ENCODE measurements around the gene BRD1. TPM values are rescaled to one million over a fixed set of nuclear protein-coding genes. Genes with fewer than 3 reads are reported as not detected.

The BRD1 gene
- total RNA-seq, 1 experiment from 2014 or later = 31.3 TPM

DNA sequence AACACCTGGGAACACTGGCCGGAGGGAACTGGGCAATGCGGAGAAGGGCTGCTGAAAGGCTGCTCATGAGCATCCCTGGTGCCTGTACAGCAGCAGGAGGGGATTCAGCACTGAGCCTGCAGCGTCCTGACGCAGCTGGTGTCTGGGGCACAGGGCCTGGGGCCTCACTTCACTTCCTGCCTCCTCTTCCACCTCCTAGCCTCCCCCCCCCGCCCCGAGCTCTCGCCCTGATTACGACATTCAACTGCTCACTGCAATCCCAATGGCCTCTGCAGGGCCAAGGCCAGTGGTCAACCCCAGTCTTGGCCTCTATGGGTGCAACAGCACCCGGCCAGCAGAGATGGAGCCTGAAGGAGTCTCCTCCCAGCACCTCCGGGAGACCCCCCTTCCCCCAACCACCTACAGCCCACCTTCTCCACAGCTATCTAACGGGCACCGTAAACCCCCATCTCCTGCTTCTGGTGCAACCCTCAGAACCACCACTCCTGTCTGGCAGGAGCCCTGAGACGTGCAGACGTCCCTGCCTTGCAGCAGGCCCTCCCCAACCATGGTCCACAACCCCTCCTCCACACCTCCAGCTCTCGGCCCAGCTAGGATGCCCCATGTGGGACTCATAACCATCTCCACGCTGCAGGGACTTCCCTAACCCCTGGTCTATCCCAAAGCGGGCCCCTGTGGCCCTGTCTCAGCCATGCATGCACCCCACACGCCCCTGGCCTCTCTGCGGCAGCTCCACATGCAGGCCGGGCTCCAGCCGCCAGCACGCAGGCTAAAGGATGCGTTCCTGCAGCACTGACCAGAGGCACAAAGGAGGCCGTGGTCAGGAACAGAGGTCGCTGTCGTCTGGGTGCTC lies 38.2 kb downstream of the BRD1 start:
- Histone ChIP-seq H3K4me1 (ENCODE audit: control insufficient read depth in 1 of 2, insufficient read depth in 2 of 2, low read length in 2 of 2) (no peaks in the 10 kb centered on the region), H3K79me2 (ENCODE audit: insufficient read depth, low read length) (peaks cover 80% of the 10 kb centered on the region), H3K4me3 (replicated peaks in 1 of 2; ENCODE audit: low read depth in 1 of 2, low read length in 2 of 2) (no peak overlapping the region), H3K27me3 (ENCODE audit: insufficient read depth, low read length) (no peaks in the 10 kb centered on the region), H3K9ac (ENCODE audit: low read length) (no peak overlapping the region), H3K4me2 (ENCODE audit: low read length) (no peak overlapping the region), H4K20me1 (ENCODE audit: insufficient read depth) (no peaks in the 10 kb centered on the region), H3K9me2 (ENCODE audit: insufficient read depth) (no peaks in the 10 kb centered on the region), H3K9me3 (ENCODE audit: control insufficient read depth in 1 of 2, insufficient read depth in 1 of 2, low read depth in 1 of 2, low read length in 2 of 2) (no peaks in the 10 kb centered on the region), H2AFZ (ENCODE audit: low read depth, low read length, poor library complexity, severe bottlenecking) (no peak overlapping the region), H3K27ac (ENCODE audit: low read depth, low read length) (no peak overlapping the region), H3K36me3 (ENCODE audit: control insufficient read depth in 1 of 2, insufficient read depth in 2 of 2, low read length in 2 of 2) (peaks cover 33 to 42% of the 10 kb centered on the region in 2 experiments)
- ChIA-PET POLR2A (no interaction called here), CTCF (no interaction called here), RAD21 (ENCODE audit: low non-redundant PET in 1 of 2, low total read pairs in 2 of 2, uncharacterized antibody in 2 of 2, unreplicated experiment in 2 of 2) (no interaction called here)
- DNase-seq (ENCODE audit: low read depth, low spot score) (no peak), ATAC-seq (no peak)
- intact Hi-C loops (cut with micrococcal nuclease) = no loop called here
- TF ChIP-seq, protein P1, sequence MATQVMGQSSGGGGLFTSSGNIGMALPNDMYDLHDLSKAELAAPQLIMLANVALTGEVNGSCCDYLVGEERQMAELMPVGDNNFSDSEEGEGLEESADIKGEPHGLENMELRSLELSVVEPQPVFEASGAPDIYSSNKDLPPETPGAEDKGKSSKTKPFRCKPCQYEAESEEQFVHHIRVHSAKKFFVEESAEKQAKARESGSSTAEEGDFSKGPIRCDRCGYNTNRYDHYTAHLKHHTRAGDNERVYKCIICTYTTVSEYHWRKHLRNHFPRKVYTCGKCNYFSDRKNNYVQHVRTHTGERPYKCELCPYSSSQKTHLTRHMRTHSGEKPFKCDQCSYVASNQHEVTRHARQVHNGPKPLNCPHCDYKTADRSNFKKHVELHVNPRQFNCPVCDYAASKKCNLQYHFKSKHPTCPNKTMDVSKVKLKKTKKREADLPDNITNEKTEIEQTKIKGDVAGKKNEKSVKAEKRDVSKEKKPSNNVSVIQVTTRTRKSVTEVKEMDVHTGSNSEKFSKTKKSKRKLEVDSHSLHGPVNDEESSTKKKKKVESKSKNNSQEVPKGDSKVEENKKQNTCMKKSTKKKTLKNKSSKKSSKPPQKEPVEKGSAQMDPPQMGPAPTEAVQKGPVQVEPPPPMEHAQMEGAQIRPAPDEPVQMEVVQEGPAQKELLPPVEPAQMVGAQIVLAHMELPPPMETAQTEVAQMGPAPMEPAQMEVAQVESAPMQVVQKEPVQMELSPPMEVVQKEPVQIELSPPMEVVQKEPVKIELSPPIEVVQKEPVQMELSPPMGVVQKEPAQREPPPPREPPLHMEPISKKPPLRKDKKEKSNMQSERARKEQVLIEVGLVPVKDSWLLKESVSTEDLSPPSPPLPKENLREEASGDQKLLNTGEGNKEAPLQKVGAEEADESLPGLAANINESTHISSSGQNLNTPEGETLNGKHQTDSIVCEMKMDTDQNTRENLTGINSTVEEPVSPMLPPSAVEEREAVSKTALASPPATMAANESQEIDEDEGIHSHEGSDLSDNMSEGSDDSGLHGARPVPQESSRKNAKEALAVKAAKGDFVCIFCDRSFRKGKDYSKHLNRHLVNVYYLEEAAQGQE (IDR thresholded peaks at IDR 0.05; ENCODE audit: low read depth) = no peak
- TF ChIP-seq POLR2A (IDR thresholded peaks at IDR 0.05; ENCODE audit: borderline replicate concordance, extremely low read depth, insufficient read depth, insufficient read length) = no peak
- BruUV-seq (replicated peaks) = no TSS peak

GRCh38 chr22:49788504-49788903 lies 39.2 kb downstream of the BRD1 start:
- TF ChIP-seq, protein P2, sequence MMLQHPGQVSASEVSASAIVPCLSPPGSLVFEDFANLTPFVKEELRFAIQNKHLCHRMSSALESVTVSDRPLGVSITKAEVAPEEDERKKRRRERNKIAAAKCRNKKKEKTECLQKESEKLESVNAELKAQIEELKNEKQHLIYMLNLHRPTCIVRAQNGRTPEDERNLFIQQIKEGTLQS (IDR thresholded peaks at IDR 0.05) = no peak
- TF ChIP-seq, protein P3, sequence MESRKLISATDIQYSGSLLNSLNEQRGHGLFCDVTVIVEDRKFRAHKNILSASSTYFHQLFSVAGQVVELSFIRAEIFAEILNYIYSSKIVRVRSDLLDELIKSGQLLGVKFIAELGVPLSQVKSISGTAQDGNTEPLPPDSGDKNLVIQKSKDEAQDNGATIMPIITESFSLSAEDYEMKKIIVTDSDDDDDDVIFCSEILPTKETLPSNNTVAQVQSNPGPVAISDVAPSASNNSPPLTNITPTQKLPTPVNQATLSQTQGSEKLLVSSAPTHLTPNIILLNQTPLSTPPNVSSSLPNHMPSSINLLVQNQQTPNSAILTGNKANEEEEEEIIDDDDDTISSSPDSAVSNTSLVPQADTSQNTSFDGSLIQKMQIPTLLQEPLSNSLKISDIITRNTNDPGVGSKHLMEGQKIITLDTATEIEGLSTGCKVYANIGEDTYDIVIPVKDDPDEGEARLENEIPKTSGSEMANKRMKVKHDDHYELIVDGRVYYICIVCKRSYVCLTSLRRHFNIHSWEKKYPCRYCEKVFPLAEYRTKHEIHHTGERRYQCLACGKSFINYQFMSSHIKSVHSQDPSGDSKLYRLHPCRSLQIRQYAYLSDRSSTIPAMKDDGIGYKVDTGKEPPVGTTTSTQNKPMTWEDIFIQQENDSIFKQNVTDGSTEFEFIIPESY (IDR thresholded peaks at IDR 0.05; ENCODE audit: extremely low read depth, insufficient replicate concordance, low read length) = no peak
- TF ChIP-seq TCF7L2 (IDR thresholded peaks at IDR 0.05; ENCODE audit: borderline replicate concordance, extremely low read depth, insufficient read depth, insufficient read length) (no peak), CEBPB (IDR thresholded peaks at IDR 0.05; ENCODE audit: low read depth) (no peak), FOSL1 (IDR thresholded peaks at IDR 0.05; ENCODE audit: low read depth) (no peak), POLR2A (IDR thresholded peaks at IDR 0.05; ENCODE audit: borderline replicate concordance, extremely low read depth, insufficient read depth, insufficient read length) (no peak)
- TF ChIP-seq, protein P4, sequence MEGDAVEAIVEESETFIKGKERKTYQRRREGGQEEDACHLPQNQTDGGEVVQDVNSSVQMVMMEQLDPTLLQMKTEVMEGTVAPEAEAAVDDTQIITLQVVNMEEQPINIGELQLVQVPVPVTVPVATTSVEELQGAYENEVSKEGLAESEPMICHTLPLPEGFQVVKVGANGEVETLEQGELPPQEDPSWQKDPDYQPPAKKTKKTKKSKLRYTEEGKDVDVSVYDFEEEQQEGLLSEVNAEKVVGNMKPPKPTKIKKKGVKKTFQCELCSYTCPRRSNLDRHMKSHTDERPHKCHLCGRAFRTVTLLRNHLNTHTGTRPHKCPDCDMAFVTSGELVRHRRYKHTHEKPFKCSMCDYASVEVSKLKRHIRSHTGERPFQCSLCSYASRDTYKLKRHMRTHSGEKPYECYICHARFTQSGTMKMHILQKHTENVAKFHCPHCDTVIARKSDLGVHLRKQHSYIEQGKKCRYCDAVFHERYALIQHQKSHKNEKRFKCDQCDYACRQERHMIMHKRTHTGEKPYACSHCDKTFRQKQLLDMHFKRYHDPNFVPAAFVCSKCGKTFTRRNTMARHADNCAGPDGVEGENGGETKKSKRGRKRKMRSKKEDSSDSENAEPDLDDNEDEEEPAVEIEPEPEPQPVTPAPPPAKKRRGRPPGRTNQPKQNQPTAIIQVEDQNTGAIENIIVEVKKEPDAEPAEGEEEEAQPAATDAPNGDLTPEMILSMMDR (IDR thresholded peaks at IDR 0.05 in 2 of 3, conservative IDR thresholded peaks at IDR 0.05 in 1 of 3; ENCODE audit: borderline replicate concordance in 1 of 3, insufficient read depth in 1 of 3, low read depth in 2 of 3, low read length in 2 of 3) = no peak
- Histone ChIP-seq H3K4me2 (ENCODE audit: low read length) (no peak overlapping the region), H3K36me3 (ENCODE audit: control insufficient read depth in 1 of 2, insufficient read depth in 2 of 2, low read length in 2 of 2) (peaks cover 27 to 40% of the 10 kb centered on the region in 2 experiments), H3K4me1 (ENCODE audit: control insufficient read depth in 1 of 2, insufficient read depth in 2 of 2, low read length in 2 of 2) (no peaks in the 10 kb centered on the region), H3K9ac (ENCODE audit: low read length) (no peak overlapping the region), H2AFZ (ENCODE audit: low read depth, low read length, poor library complexity, severe bottlenecking) (no peak overlapping the region), H3K27ac (ENCODE audit: low read depth, low read length) (no peak overlapping the region), H4K20me1 (ENCODE audit: insufficient read depth) (no peaks in the 10 kb centered on the region), H3K9me3 (ENCODE audit: control insufficient read depth in 1 of 2, insufficient read depth in 1 of 2, low read depth in 1 of 2, low read length in 2 of 2) (no peaks in the 10 kb centered on the region), H3K27me3 (ENCODE audit: insufficient read depth, low read length) (no peaks in the 10 kb centered on the region), H3K79me2 (ENCODE audit: insufficient read depth, low read length) (peaks cover 78% of the 10 kb centered on the region), H3K9me2 (ENCODE audit: insufficient read depth) (no peaks in the 10 kb centered on the region), H3K4me3 (replicated peaks in 1 of 2; ENCODE audit: low read depth in 1 of 2, low read length in 2 of 2) (no peak overlapping the region)
- BruUV-seq (replicated peaks) = no TSS peak
- ChIA-PET CTCF (no interaction called here), POLR2A (no interaction called here), RAD21 (ENCODE audit: low non-redundant PET in 1 of 2, low total read pairs in 2 of 2, uncharacterized antibody in 2 of 2, unreplicated experiment in 2 of 2) (no interaction called here)
- ATAC-seq (no peak), DNase-seq (ENCODE audit: low read depth, low spot score) (no peak)
- intact Hi-C loops (cut with micrococcal nuclease) = no loop called here
